GM19099 (cell line): ENCODE data around the gene SDF4.
A peak's percentile ranks its signal among the peaks of the same experiment; 100 is the strongest.

ENCODE experiments used
- POLR2A ChIP-seq: IDR thresholded peaks from 3 replicates; pipeline ENCODE4 v1.6.1; 2011; ENCODE audit warnings: low read depth; ENCODE audit not compliant: insufficient read length; ENCODE audit errors: extremely low read depth

The SDF4 gene, protein sequence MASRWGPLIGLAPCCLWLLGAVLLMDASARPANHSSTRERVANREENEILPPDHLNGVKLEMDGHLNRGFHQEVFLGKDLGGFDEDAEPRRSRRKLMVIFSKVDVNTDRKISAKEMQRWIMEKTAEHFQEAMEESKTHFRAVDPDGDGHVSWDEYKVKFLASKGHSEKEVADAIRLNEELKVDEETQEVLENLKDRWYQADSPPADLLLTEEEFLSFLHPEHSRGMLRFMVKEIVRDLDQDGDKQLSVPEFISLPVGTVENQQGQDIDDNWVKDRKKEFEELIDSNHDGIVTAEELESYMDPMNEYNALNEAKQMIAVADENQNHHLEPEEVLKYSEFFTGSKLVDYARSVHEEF

DNA sequence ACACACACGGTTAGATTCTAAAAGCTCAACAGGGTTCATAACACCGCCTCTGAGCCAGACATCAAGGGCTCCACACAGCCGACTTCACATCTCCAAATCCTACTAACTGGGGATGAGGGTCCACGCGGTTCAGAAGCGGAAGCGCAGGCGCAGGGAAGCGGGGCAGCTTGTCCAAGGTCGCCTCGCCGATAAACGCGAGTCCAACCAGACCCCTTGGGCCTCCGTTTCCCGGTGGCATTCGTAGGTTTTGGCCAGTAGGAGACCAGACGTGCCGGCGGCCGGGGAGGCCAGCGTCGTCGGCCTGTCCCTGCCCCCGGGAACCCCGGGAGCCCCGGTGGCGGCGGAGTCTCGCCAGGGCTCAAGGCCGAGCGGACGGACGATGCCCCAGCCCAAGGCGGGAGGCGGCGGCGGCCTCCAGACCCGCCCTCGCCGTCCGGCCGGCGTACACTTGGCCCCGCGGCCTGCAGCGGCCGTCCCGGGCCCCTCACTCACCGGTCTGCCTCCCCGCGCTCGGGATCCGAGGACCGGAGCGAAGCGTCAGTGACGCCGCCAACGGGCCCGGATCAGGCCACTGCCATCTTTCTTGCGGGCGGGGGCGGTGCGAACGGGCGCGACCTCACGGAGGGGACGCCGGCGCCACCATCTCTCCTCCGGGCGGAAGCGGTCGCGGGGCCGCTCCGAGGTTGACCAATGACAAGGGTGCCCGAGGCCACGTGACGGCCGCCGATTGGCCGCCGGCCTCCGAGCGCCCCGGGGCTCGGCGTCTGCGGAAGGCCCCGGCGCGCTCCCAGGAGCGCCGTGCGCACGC, at the start of gene SDF4:
Gene SDF4 (minus strand): TSS at position 602 of the 808 bp plus-strand sequence. CDS start 3,229 bp downstream, outside the sequence.
- TF ChIP-seq POLR2A = peak; percentile 94

DNA sequence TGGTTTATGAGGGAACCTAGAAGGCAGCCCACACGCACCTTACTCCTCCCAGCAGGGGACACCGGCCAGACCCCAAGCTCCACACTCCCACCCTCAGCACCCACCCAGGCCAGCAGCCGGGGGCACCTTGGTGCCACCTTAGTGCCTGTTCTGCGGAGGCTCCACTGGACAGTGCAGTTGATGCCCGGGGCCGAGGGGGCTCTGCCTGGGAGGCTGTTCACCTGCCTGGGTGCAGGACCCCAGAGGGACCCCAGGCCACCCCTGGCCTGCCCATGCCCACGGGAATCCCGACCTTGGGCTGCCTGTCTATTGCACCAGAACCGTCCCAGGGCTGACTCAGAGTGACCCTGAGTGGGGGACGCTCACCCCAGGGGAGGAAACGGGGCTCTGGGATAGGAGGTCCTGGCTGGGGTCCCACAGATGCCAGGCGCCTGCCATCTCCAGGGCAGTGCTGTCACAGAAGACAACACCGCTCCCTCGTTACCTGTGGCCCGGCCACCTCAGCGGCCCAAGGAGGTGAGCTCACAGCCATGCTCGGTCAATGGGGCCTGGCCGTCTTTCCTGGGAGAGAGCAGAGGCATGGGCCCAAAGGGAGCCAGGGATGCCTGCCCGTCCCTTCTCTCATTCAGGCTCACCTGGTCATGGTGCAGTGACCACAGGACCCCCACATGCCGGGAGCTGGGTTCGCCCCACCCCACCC, 49.1 kb upstream of the SDF4 start:
- TF ChIP-seq POLR2A = no peak

DNA sequence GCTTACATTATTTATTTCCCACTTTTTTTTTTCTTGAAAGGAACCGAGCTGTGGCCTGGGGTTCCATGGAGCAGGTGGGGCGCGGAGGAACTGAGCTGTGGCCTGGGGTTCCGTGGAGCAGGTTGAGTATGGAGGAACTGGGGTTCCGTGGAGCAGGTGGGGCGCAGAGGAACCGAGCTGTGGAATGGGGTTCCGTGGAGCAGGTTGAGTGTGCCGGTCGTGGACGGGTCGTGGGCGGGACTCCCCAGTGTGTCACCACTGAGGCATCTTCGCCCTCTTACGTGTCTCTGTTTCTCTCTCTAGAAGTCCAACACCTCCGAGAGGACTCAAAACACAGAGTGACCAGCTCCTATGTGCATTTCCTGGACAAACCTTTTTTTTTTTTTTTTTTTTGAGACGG, 47.2 kb upstream of the SDF4 start:
- no peak for TF ChIP-seq POLR2A

DNA sequence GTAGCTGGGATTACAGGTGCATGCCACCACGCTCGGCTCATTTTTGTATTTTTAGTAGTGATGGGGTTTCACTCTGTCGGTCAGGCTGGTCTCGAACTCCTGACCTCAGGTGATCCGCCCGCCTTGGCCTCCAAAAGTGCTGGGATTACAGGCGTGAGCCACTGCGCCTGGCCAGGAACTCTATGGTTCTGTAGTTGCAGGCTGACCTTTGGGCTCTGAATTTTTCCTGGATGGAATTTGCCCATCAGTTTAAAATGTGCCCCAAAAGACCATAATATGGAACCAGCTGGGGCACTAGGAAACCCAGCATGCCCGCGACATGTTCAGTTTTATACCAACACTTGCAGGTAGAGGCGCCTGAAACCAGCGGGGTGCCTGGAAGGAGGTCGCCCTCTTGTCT, 46.8 kb upstream of the SDF4 start:
- TF ChIP-seq POLR2A = no peak

DNA sequence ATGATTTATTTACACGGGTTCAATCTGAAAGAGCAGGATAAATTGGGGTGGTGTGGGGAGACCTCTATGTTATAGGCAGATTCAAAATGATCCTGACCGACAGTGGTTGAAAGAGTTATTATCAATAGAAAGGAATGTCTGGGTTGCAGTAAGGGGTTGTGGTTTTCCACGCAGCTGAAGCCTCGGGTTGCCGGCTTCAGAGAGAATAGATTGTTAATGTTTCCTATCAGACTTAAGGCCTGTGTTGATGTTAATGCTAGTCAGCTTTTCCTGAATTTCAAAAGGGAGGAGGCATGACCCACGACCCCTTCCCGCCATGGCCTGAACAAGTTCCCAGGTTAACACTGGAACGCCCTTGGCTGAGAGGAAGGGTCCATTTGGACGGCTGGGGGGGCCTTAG, 44.0 kb upstream of the SDF4 start:
- TF ChIP-seq POLR2A = no peak

DNA sequence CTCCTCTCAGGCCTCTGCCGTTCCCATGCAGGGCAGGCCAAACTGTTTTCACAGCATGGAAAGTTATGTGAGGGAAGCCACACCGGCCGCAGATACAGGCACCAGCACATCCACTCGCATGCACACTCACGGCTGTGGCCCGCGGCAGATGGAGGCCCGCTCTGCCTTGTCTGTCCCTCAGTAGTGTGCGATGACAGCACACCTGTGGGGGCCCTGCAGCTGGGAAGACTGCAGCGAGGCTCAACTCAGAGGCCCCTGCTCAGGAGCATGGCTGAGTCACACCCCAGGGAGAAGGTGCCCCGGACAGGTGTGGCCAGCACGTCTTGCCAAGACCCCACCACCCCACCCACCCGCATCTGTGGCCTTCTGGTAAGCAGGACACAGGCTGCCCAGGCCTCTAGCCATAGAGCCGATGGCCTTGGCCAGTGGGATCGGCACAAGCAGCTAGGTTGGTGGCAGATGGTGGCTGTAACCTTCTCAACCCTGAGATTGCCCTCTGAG, 43.2 kb upstream of the SDF4 start:
- no peak for TF ChIP-seq POLR2A

DNA sequence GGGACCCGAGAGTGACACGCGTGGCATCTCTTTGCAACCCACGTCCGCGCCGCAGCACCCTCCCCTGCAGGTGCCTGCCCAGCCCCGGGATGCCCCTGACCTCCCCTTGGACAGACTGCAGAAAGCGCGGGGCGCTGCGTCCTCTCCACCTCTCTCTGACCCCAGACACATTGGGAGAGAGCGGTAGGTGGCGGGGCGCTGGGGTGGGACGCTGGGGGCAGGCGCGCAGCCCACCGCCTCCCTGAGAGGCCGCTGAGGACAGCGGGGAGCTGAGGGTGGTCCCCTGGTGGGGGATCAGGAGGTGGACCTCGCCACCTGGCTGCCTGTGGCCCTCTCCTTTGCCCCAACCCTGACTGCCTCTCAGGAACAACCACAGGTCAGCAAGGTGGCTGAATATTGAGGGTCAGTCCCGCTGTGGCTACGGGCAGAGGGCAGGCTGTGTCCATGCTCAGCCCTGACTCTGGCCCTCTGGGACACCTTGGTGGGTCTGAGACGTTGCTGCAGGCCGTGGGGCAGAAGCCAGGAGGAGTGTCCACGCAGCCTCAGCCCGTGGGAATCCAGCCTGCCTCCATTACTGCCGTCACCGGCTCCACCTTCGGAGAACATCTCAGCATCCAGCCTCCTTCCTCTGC, 42.6 kb upstream of the SDF4 start:
- no peak for TF ChIP-seq POLR2A

DNA sequence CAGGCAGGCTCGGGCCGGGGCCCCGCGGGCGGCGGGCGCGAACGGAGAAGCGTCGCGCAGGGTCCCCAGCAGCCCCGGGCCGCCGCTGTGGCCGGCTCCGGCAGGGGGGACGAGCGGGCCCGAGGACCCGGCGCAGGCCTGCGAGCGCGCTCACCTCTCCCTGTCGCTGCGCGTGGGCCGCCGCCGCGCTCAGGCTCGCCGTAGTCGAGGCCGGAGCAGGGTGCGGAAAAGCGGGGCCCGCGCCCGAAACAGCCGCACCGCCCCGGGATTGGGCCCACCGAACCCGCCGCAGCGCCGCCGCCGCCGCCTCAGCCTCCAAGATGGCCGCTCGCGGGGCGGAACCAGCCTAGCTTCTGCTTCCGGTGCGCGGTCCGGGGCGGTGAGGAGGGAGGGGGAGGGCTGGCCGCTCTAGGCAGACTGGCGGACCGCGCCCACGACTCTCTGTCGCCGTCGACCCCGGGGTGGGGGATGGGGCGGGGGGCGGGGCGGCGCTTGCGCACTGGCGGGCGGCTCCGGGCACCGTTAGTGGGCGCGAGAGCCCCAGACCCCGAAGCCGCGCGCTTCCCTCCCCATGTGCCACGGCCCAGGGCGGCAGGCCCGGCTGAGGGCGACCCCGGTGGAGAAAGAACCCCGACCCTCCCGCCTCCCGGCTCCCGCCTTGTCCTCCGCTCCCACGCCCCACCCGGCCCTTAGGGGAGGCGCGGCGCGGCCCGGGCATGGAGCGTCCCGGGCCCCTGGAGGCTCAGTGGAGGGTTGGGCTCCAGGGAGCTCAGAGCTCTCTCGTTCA, 41.9 kb upstream of the SDF4 start, which contains the start of gene UBE2J2:
Gene UBE2J2 (minus strand): TSS at position 343 of the 787 bp plus-strand sequence. CDS start 5,862 bp downstream, outside the sequence.
- TF ChIP-seq POLR2A = peak; percentile 90

DNA sequence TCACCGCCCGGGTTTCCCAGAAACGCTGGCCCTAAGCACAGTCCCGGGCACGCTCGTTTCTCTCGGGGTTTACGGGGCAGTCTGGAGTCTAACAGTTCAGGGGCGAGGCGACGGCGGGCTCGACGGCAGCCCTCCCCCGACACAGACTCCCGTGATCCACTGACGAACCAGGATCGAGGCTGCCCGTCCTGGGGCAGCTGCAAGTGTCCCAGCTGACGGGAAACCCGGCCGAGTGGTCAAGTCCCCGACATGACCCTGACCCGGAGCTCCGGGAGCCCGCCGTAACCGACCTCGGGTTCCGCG, 41.4 kb upstream of the SDF4 start:
- TF ChIP-seq POLR2A = no peak

DNA sequence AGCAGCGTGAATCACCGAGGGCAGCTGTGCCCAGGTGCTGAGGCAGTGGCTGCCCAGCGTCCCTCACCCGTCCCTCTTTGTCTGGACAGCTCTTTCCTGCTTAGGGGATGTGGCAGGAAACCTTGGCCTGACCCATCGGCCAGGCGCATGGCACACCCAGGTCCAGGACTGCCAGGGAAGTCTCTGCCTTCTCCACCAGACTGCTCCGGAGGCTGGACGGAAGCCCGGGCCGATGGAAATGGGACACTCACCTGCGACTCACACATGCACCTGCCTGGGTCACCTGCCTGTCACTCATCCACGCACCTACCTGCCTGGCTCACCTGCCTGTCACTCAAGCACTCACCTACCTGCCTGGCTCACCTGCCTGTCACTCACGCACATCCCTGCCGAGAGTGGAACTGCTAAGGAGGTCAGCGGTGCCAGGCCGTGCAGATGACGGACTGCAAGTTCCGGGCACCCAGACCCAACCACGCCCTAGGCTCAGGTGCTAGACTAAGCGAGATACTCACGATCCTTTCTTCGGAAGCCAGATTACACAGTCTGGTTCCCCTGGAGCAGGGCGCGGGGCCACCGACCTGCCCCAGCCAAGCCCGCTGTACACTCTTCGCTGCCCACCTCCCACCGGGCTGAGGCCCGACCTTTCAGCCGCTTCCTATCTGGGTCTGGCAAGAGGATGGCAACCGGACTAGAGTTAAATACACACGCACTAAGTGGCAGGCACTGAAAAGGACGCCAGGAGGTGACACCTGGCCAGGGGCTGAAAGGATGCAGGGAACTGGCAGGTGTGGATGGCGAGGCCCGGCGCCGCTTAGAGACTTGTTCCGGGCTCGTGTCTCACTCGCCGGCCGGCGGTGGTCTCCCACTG, 40.8 kb upstream of the SDF4 start:
- no peak for TF ChIP-seq POLR2A

DNA sequence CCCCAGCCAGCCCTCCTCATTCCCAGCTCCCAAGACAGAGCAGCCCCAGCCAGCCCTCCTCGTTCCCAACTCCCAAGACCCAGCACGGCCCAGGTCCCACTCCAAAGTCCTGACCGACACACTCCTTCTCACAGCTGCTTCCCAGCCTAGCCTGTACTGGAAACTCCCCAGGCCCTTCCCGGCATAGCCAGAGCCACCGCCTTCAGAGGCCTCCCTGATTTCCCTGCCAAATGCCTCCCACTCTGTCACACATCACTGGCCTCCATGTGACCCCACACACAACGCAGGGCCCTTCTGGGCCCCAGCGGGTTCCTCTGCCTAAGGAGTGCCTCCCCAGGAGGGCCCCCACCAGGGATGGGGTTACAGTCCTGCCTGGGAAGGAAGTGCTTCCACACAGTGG, 39.0 kb upstream of the SDF4 start:
- no peak for TF ChIP-seq POLR2A

DNA sequence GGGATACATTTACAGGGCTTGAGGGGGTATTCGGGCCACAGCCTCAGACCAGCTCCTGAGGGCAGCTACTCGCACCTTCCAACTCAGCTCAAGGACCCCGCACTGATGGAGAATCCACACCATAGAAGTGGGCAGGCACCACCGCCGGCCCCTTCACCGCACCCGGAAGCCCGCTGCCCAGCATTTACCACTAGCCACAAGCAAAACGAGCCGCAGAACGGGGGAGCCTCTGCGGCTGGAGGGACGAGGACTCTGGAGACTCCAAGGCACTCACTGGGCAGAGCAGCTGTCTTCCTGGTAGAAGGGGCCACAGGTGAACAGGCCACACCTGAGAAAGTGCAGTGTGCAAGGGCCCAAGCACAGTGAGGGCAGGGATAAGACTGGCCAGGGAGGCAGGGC, 36.5 kb upstream of the SDF4 start:
- no peak for TF ChIP-seq POLR2A

DNA sequence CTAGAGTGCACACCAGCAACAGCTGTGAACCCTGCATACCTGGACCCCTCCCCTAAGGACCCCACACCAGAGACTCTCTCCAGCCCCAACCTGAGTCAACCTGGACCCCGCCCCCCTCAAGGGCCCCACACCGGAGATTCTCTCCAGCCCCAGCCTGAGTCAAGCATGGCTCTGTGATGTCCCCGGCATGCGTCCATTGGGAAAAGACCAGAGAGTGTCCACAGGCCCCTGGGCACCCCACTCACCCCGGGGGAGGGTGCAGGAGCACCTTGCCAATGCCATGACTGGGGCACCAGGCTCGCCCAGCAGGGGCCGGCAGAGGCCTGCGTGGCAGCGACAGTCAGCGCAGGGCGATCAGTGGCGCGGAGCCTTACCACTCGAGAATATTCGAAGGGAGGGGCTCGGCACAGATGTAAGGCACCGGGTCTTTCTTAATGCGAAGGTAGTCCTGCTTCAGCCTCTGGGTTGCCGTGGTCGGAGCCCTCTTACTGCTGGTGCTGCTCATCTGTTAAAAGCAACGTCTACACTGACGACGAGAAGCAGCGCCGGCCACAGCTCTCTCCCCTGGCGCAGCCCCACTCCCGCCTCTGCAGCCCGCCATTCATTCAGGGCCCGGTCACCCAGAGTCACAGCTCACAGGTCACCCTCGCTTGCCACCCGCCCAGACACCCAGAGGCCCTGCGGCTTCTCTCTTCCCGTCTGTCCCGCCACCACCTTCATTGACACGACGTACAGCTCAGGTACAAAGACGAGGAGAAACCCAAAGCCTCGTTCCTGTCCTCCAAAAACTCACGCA, 35.9 kb upstream of the SDF4 start:
- TF ChIP-seq POLR2A = no peak

DNA sequence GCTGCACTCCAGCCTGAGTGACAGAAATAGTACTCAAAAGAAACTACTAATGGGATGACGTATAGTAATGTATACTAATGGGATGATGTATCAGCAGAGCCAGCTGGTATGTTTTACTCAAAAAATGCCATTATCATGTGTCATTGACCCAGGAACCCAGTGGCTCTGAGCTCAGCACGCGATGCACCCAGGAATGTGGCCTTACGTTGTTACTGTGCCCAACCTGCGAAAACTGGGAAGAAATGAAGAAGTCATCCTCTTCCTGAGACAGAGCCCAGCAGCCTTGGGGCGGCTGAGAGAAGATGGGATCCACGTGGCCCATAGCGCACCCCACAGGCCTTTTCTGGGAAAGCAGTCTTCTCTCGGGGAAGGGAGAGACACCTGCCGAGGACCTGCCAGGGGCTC, 33.1 kb upstream of the SDF4 start:
- no peak for TF ChIP-seq POLR2A
